GM11168 (cell line): Measurements from ENCODE around the gene SKA3.
"Not testable (repeated sequence)": the region's sequence is repeated elsewhere in the genome, so short reads cannot be mapped to it uniquely, and the experiment has no call there.

ENCODE experiments used
- in situ Hi-C: fragments of 300-500 bp; cut with MboI; formaldehyde crosslinking; loops from one replicate; pipeline ENCODE4 v1.12.0; 2022; ENCODE audit warnings: low sequenced_read_pairs; ENCODE audit not compliant: unreplicated experiment

SKA3 gene

DNA sequence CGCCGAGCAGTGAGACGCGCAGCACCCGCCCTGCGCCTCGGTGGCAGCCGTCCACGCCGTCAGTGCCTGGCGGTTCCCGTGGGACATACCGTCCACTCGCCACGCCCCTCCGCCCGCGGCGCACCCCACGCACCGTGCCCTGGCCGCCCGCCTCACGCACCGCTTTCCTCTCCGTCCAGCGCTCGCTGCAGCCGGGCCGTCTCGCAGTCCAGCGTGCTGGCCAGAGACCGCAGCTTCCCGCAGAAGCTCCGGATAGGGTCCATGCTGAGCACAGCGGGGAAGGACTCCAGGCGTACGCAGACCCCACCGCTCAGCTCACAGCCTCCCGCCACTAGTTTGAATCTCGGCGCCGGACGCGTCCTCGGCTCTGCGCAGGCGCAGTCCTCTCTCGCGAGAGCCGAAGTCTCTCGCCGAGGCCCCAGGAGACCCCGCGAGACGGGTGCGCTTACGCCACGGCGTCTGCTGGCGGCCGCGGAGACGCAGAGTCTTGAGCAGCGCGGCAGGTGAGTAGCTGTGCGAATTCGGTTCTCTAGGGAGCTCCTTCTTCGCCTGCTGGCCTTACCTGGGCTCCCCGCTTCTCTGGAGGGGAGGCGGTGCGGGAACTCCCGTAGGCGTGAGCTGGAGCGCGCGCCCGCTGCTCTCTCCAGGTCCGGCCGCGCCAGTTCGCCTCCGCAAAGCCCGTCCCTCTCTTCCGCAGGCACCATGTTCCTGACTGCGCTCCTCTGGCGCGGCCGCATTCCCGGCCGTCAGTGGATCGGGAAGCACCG, at the start of gene SKA3, which contains the start of gene MRPL57:
SKA3 (minus strand) TSS at position 338 of the 767 bp plus-strand sequence; CDS start at position 263, 75 bp downstream.
MRPL57 (plus strand) TSS at position 444 of the 767 bp plus-strand sequence; CDS start at position 703, 259 bp downstream.
- in situ Hi-C loops = loop anchor here (25.0 kb wide), 1 partner anchor 689 kb away; no protein-coding TSS in a partner anchor

- in situ Hi-C loops = no loop called here
Measured at GRCh38 chr13:21225082-21225481, 48.7 kb upstream of the SKA3 start.

DNA sequence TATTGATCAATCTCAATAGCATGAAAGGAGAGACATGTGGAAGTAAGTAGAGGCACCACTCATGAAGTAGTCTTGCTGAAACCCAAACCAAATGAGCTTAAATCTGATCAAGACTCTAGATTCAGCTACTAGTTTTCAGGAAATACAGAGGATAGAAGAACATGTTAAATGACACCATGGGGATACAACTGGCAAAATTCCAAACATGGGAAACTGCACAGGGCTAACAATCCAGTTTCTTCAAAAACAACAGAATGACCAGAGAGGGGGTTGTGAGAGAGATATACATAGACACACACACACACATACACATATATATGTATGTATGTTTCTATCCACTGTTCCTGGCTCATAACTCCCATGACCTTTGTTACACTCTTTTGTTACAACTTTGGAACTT, 44.9 kb upstream of the SKA3 start:
- in situ Hi-C loops = no loop called here

GRCh38 chr13:21219716-21220115, 43.4 kb upstream of the SKA3 start:
- in situ Hi-C loops = not testable (repeated sequence)

DNA sequence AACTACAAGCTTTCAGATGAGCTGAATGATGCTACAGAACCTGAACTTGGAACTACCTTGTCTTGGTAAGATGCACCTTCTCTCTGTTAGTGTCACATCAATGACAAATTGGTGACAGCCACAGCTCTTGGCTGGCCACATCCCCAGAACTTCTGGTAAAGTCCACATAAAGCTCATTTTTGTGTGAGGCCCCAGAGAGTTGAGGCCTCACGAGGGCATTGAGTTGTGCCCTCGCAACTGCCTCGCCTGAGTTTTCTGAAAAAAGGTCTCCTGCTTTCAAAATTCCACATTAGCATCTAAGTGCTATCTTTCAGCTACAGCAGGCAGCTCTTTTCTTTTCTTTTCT, 42.7 kb upstream of the SKA3 start:
- in situ Hi-C loops = no loop called here

GRCh38 chr13:21218351-21219035, 42.1 kb upstream of the SKA3 start:
- in situ Hi-C loops = no loop called here

DNA sequence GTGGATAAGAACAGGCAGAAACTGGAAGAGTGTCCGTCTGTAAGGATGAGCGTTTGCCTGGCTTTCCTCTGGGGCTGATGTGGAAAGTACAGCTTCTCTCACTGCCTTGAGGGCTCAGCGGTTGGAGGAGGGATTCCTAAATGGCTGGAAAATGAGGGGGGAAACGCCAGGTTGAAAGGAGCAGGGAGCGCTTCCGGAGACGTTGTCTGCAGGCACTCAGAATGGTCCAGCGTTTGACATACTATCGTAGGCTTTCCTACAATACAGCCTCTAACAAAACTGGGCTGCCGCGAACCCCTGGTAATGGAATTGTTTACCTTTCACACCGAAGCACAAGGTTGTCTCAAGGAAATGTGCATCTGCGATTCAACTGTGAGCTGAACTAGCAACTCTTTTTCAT, 40.0 kb upstream of the SKA3 start:
- in situ Hi-C loops = no loop called here

GRCh38 chr13:21215419-21215818, 39.1 kb upstream of the SKA3 start:
- in situ Hi-C loops = not testable (repeated sequence)

GRCh38 chr13:21212138-21212775, 35.9 kb upstream of the SKA3 start:
- in situ Hi-C loops = no loop called here

DNA sequence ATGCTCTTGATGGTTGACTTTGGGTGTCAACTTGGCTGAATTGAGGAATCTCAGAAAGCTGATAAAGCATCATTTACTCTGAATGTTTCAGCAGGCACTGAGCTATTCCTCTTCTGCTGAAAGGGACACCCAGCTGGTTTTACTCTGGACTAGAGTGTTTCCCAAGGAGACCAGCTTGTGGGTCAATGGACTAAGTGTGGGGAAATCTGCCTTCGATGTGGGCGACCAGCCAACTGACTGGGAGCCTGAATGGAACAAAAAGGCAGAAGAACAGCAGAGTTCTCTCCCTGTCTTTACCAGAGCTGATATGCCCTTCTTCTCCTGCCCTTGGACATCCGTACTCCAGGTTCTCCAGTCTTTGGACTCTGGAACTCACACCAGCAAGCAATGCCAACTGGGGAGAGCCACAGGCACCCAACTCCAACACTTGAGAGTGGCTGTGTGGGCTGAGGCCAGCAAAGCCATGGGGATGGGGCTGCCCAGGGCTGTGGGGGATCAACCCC, 32.4 kb upstream of the SKA3 start:
- in situ Hi-C loops = no loop called here

GRCh38 chr13:21202767-21203531, 26.6 kb upstream of the SKA3 start:
- in situ Hi-C loops = no loop called here

GRCh38 chr13:21201456-21202190, 25.3 kb upstream of the SKA3 start:
- in situ Hi-C loops = not testable (repeated sequence)

GRCh38 chr13:21198391-21198790, 22.0 kb upstream of the SKA3 start:
- in situ Hi-C loops = loop anchor here (25.0 kb wide), 1 partner anchor 711 kb away; no protein-coding TSS in a partner anchor

DNA sequence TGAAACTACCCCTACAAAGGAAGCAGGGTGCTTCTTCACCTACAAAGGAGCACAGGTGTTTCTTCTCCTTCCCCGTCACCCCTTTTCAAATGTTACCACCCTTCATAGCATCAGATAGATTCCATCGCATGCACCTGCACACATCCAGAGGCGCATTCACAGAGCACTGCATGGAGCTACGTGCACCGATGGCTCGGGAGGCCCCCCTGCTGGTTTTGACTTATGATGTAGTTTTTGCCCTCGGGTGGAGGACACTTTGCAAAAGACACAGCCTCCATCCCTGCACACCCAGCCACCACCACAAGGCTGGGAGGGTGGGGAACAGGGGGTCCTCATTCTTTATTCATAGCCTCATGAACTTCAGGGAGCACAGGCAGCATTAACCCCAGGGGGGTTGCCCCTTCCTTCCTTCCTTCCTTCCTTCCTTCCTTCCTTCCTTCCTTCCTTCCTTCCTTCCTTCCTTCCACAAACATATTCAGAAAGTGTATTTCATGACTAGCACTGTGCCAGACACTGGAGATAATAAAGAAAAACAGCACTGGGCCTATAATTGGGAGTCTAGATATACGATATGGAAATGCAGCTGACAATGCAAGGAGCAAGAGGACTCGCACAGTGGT, 21.4 kb upstream of the SKA3 start:
- in situ Hi-C loops = loop anchor here (25.0 kb wide), 1 partner anchor 710 kb away; no protein-coding TSS in a partner anchor

- in situ Hi-C loops = loop anchor here (25.0 kb wide), 1 partner anchor 707 kb away; no protein-coding TSS in a partner anchor
Measured at GRCh38 chr13:21194756-21195155, 18.4 kb upstream of the SKA3 start.

GRCh38 chr13:21186410-21186809, 10.1 kb upstream of the SKA3 start:
- in situ Hi-C loops = loop anchor here (25.0 kb wide), 1 partner anchor 699 kb away; no protein-coding TSS in a partner anchor

DNA sequence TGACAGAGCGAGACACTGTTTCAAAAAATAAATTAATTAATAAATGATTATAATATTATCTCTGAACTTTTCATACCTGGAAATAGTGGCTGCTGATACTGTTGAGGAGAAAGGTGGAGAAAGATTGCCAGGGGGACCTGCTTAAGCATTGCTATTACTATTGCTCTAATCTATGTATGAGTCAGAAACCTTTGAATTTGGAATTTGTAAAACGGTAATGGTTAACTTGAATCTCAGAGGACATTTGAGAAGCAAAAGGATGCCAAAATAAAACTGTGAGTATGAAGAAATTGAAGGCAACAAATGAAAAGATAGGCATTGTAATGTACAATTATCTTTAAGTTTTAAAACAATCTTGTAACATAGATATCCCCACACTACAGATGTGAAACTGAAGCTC, 5.3 kb upstream of the SKA3 start:
- in situ Hi-C loops = loop anchor here (25.0 kb wide), 1 partner anchor 694 kb away; no protein-coding TSS in a partner anchor

- in situ Hi-C loops = loop anchor here (25.0 kb wide), 1 partner anchor 690 kb away; no protein-coding TSS in a partner anchor
Measured at GRCh38 chr13:21176982-21177284, 581 bp upstream of the SKA3 start.
